GM12878 (cell line): ENCODE results near the gene CXCR6. TPM values are rescaled to one million over a fixed set of nuclear protein-coding genes. Genes with fewer than 3 reads are reported as not detected.

Experiments
- ATAC-seq: fragments of 200-7000 bp; cut with Tn5 transposase; 3 replicates; pipeline ENCODE4 v1.9.1; 2020; ENCODE audit warnings: mild to moderate bottlenecking, moderate library complexity
- BruUV-seq: library from RNA; stranded (reverse); fragments of 400-500 nt; replicated peaks from 2 replicates; lab custom pipeline; 2021; lab: Mats Ljungman, UMichigan
- CTCF ChIA-PET: fragments of 300-600 bp; sonication (Branson Sonifier 250); formaldehyde crosslinking; extraction: SDS; loops from one replicate; lab custom pipeline; 2021; ENCODE audit warnings: inconsistent platforms; lab: Yijun Ruan, JAX
- POLR2A ChIA-PET: fragments of 350-600 bp; formaldehyde crosslinking; extraction: SDS; loops from one replicate; lab custom pipeline; 2021; ENCODE audit warnings: inconsistent platforms; lab: Charles Lee
- RAD21 ChIA-PET: fragments of 300-600 bp; sonication (Branson Sonifier 250); formaldehyde crosslinking; loops from one replicate; lab custom pipeline; 2023; ENCODE audit warnings: antibody characterized with exemption; ENCODE audit not compliant: unreplicated experiment; lab: Charles Lee
- SMC1A ChIA-PET: fragments of 300-600 bp; sonication (Branson Sonifier 250); formaldehyde crosslinking; loops from one replicate; lab custom pipeline; 2023; ENCODE audit not compliant: unreplicated experiment, uncharacterized antibody; lab: Charles Lee
- DNase-seq: peaks from one replicate; pipeline ENCODE4 v3.0.0-alpha.2; 2011; ENCODE audit warnings: low read depth, low spot score
- FAIRE-seq: peaks from 3 replicates; lab custom pipeline; 2011; peaks lifted over from hg19 to GRCh38; lab: Jason Lieb, UNC
- H2AFZ ChIP-seq: 2 replicates; pipeline ENCODE4 v1.6.0; 2011; ENCODE audit warnings: low read depth, low read length, control low read depth; ENCODE audit not compliant: control insufficient read depth
- H3K27ac ChIP-seq: 2 replicates; pipeline ENCODE4 v1.5.1; 2011; ENCODE audit warnings: control low read depth; ENCODE audit not compliant: control insufficient read depth, insufficient read depth
- H3K27me3 ChIP-seq, 2 experiments: replicated peaks in 1 of 2; 2 replicates each; pipeline versions ENCODE4 v1.6.0 to v1.6.1; 2011; ENCODE audit warnings: low read length in 1 of 2; ENCODE audit not compliant: control insufficient read depth in 2 of 2, insufficient read depth in 2 of 2
- H3K36me3 ChIP-seq, 2 experiments: 2 replicates each; pipeline ENCODE4 v1.5.1; 2011; ENCODE audit warnings: low read length in 1 of 2; ENCODE audit not compliant: control insufficient read depth in 2 of 2, insufficient read depth in 2 of 2
- H3K4me1 ChIP-seq: 2 replicates; pipeline ENCODE4 v1.6.1; 2011; ENCODE audit warnings: mild to moderate bottlenecking, low read length, moderate library complexity, mixed read lengths; ENCODE audit not compliant: control insufficient read depth, insufficient read depth
- H3K4me2 ChIP-seq: 2 replicates; pipeline ENCODE4 v1.6.0; 2011; ENCODE audit warnings: control low read depth; ENCODE audit not compliant: control insufficient read depth, insufficient read depth
- H3K4me3 ChIP-seq: fragments of 200-600 bp; sonication (generic); 2 replicates; pipeline ENCODE4 v1.5.1; 2016
- H3K79me2 ChIP-seq: 2 replicates; pipeline ENCODE4 v1.6.0; 2011; ENCODE audit warnings: low read length; ENCODE audit not compliant: control insufficient read depth, insufficient read depth
- H3K9ac ChIP-seq: 2 replicates; pipeline ENCODE4 v1.8.0; 2011; ENCODE audit warnings: low read length, control low read depth, mixed read lengths; ENCODE audit not compliant: control insufficient read depth, insufficient read depth
- H3K9me3 ChIP-seq: replicated peaks from 3 replicates; pipeline ENCODE4 v1.5.1; 2011; ENCODE audit warnings: mild to moderate bottlenecking, low read length; ENCODE audit not compliant: control insufficient read depth, insufficient read depth
- H4K20me1 ChIP-seq: 2 replicates; pipeline ENCODE4 v1.6.0; 2011; ENCODE audit not compliant: control insufficient read depth, insufficient read depth
- CEBPB ChIP-seq, 2 experiments: fragments of 150-350 bp in 1 of 2; IDR thresholded peaks; 2 replicates each; pipeline ENCODE4 v1.6.1; 2012 to 2014; ENCODE audit warnings: low read depth in 2 of 2, low read length in 2 of 2, borderline replicate concordance in 1 of 2, inconsistent platforms in 1 of 2
- RUNX3 ChIP-seq: IDR thresholded peaks from 2 replicates; pipeline ENCODE4 v1.6.1; 2012; ENCODE audit warnings: low read length, inconsistent platforms
- SMC3 ChIP-seq: IDR thresholded peaks from 2 replicates; pipeline ENCODE4 v1.6.1; 2011; ENCODE audit warnings: low read length, improper control_type of control experiment, borderline replicate concordance
- SREBF1 ChIP-seq: IDR thresholded peaks from 2 replicates; pipeline ENCODE4 v1.6.1; 2012; ENCODE audit warnings: mild to moderate bottlenecking, low read length
- STAT1 ChIP-seq: fragments of 450-650 bp; conservative IDR thresholded peaks from 2 replicates; pipeline ENCODE4 v1.6.1; 2014; ENCODE audit warnings: antibody characterized with exemption, mild to moderate bottlenecking
- TCF7 ChIP-seq: IDR thresholded peaks from 2 replicates; pipeline ENCODE4 v1.6.1; 2014; ENCODE audit warnings: antibody characterized with exemption, borderline replicate concordance
- ZNF384 ChIP-seq: IDR thresholded peaks from 2 replicates; pipeline ENCODE4 v1.6.1; 2012; ENCODE audit warnings: low read depth, mild to moderate bottlenecking, low read length, improper control_type of control experiment, borderline replicate concordance
- WGBS: methylation state at CpG from one replicate; pipeline ENCODE4 v1.1.6; 2016; ENCODE audit warnings: low lambda C conversion rate; ENCODE audit not compliant: insufficient replicate concordance, insufficient coverage; ENCODE audit errors: missing lambda C conversion rate; 5-methylcytosine and 5-hydroxymethylcytosine counted together
- in situ Hi-C: fragments of 300-500 bp; cut with MboI; formaldehyde crosslinking; loops from 9 replicates; pipeline ENCODE4 v1.14.3; 2018; ENCODE audit warnings: mixed read lengths
- intact Hi-C: fragments of 100-400 bp; cut with micrococcal nuclease; formaldehyde crosslinking; loops from one replicate; pipeline ENCODE4 v1.14.2; 2022; ENCODE audit not compliant: unreplicated experiment
- polyA plus RNA-seq, 11 experiments: library from polyadenylated mRNA; depleted of rRNA in 4 of 11; unstranded in 6 of 11; stranded (reverse) in 5 of 11; fragments of >200 nt; fragmentation: Nextera tagmentation in 4 of 11; fragmentation: Illumina TruSeq in 1 of 11; extraction: Ambion mirVana in 4 of 11; extraction: Trizol in 1 of 11; gene quantifications; 1 replicate in 1 of 11; 2 replicates in 10 of 11; pipeline versions ENCODE4 v1.2.1 to v1.2.3, GENCODE V29; 2011 to 2016; ENCODE audit warnings: inconsistent platforms in 2 of 11, missing spikeins in 2 of 11, low read depth in 1 of 11
- total RNA-seq, 4 experiments: library from RNA; depleted of rRNA in 3 of 4; stranded (reverse); fragments of >200 nt in 3 of 4; fragmentation: Illumina TruSeq in 1 of 4; extraction: Trizol in 1 of 4; gene quantifications; 2 replicates each; pipeline versions ENCODE4 v1.2.1 to v1.2.3, GENCODE V29; 2013 to 2021
- TF ChIP-seq, protein P1 (sequence below), 3 experiments: IDR thresholded peaks in 2 of 3; conservative IDR thresholded peaks in 1 of 3; 2 replicates each; pipeline ENCODE4 v1.5.1; 2011; ENCODE audit warnings: low read depth in 3 of 3, low read length in 3 of 3, mild to moderate bottlenecking in 3 of 3, control low read depth in 2 of 3, moderate library complexity in 2 of 3, inconsistent platforms in 1 of 3, mixed read lengths in 1 of 3; ENCODE audit not compliant: control insufficient read depth in 2 of 3, insufficient read depth in 1 of 3; ENCODE audit errors: extremely low read depth in 1 of 3
- TF ChIP-seq, protein P2 (sequence below): IDR thresholded peaks from 2 replicates; pipeline ENCODE4 v1.6.1; 2011; ENCODE audit warnings: low read depth, low read length, improper control_type of control experiment, borderline replicate concordance

Gene CXCR6
- total and polyA plus RNA-seq, 10 of the 15 experiments (the other 5 are each of a cell fraction or from before 2014, with no cell fraction given): 0.04 to 0.20 (median 0.12) TPM; not detected in 5

DNA sequence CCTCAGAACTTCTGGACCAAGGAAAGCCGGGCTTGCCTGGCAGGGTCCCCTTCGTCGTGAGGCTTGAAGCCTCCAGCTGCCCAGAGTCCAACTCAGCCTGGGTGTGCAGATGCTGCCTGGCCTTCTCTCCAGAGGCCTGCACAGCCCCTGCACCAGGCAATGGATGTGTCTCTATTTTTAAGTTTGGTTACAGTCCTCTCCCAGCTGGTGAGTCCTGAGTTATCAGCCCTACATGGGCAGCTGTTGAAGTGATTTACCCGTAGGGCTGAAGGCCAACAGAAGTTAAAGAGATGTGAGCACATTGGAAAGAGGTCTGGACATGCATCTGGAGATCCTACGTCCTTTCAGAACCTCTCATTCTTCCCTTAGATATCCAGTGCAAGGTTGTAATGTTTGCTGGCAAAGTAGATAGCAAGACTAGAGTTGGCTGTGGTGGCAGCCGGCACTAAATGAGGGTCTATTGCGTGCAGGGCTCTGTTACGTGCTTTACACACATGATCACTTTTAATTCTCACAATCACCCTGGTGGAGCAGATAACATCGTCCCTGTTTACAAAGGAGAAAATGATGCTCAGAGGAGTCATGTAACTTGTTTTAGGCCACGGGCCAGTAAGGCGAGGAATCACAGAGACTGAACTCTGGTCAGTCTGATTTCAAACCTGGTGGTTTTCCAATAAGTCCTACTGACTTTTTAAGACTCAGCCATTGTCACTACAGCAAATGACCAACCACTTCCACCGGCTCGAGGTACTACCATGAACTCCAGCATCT is 42.5 kb downstream of the CXCR6 start:
- TF ChIP-seq ZNF384 (no peak), SREBF1 (no peak), STAT1 (no peak)
- DNase-seq: no peak
- Histone ChIP-seq H2AFZ (no peak overlapping the region), H3K4me2 (no peak overlapping the region), H3K27me3 (no peaks in the 10 kb centered on the region), H4K20me1 (no peaks in the 10 kb centered on the region; the same call in 1 of the 2 replicates), H3K79me2 (no peaks in the 10 kb centered on the region), H3K36me3 (peaks cover 6 to 15% of the 10 kb centered on the region in 2 experiments; a peak in 3 of 4 replicates), H3K9ac (no peak overlapping the region), H3K9me3 (no peaks in the 10 kb centered on the region), H3K27ac (no peak overlapping the region), H3K4me1 (no peaks in the 10 kb centered on the region), H3K4me3 (no peak overlapping the region)
- ChIA-PET POLR2A (interaction anchor here (2.2 kb wide), 1 partner anchor 13 kb away, joined by 7 read pairs; no protein-coding TSS in a partner anchor), CTCF (interaction anchor here (1.0 to 1.4 kb wide), 2 partner anchors 10 to 47 kb away, joined by 3 to 6 read pairs; partner anchors contain the start of gene FYCO1), RAD21 (interaction anchor here (1.3 kb wide), 1 partner anchor 24 kb away, joined by 3 read pairs; no protein-coding TSS in a partner anchor), SMC1A (interaction anchor here (1.0 to 1.2 kb wide), 2 partner anchors 8 to 24 kb away, joined by 3 read pairs; no protein-coding TSS in a partner anchor)
- FAIRE-seq: no peak
- no peak for ATAC-seq
- WGBS: 90% methylated on average over 13 of the region's 13 CpGs
- in situ Hi-C loops: no loop called here
- intact Hi-C loops: no loop called here
- no TSS peak for BruUV-seq

DNA sequence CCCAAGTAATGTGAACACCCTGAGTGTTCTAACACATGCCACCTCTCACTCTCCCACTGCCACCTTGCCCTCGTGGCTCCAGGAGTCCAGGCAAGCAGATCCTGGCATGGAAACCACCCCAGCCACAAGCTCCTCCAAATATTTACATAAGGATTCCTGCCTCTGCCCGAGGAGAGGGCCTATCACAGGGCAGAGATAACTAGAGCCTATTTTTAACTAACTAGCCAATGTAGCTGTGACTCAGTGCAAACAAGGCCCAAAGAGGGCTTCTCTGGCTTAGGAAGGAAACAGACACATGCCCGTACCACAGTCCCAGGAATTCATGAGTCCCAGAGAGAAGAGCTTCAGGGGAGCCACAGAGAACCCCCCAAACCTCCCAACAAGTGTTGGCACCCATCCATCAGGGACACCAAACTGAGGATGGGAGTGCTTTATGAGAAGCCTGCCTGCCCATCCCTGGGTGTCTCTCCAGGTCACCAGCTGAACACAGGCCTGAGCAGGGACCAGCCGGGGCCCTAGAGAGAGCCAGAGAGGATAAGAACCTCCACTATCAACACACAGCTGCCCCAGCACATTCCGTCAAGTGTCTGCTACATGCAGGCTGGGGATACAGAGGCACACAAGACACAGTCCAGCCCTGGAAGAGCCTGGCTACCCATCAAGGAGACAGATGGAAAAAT is 43.2 kb downstream of the CXCR6 start:
- Histone ChIP-seq H3K4me2 (no peak overlapping the region), H3K27ac (no peak overlapping the region), H3K36me3 (peaks cover 6 to 15% of the 10 kb centered on the region in 2 experiments; a peak in 3 of 4 replicates), H3K9ac (no peak overlapping the region), H3K4me1 (no peaks in the 10 kb centered on the region), H3K79me2 (no peaks in the 10 kb centered on the region), H2AFZ (no peak overlapping the region), H3K27me3 (no peaks in the 10 kb centered on the region), H3K4me3 (no peak overlapping the region), H3K9me3 (no peaks in the 10 kb centered on the region), H4K20me1 (no peaks in the 10 kb centered on the region; the same call in 1 of the 2 replicates)
- RAD21 ChIA-PET: interaction anchor here (1.3 kb wide), 1 partner anchor 25 kb away, joined by 3 read pairs; no protein-coding TSS in a partner anchor
- SMC1A ChIA-PET: interaction anchor here (0.8 kb wide), 1 partner anchor 91 kb away, joined by 3 read pairs; no protein-coding TSS in a partner anchor
- intact Hi-C loops: no loop called here
- in situ Hi-C loops: no loop called here
- CTCF ChIA-PET: interaction anchor here (1.0 to 1.4 kb wide), 2 partner anchors 9 to 48 kb away, joined by 3 to 6 read pairs; partner anchors contain the start of gene FYCO1
- POLR2A ChIA-PET: interaction anchor here (0.8 kb wide), 1 partner anchor 92 kb away, joined by 3 read pairs; no protein-coding TSS in a partner anchor
- BruUV-seq: no TSS peak
- ATAC-seq (no peak), FAIRE-seq (no peak), DNase-seq (no peak)
- TF ChIP-seq, protein P1, sequence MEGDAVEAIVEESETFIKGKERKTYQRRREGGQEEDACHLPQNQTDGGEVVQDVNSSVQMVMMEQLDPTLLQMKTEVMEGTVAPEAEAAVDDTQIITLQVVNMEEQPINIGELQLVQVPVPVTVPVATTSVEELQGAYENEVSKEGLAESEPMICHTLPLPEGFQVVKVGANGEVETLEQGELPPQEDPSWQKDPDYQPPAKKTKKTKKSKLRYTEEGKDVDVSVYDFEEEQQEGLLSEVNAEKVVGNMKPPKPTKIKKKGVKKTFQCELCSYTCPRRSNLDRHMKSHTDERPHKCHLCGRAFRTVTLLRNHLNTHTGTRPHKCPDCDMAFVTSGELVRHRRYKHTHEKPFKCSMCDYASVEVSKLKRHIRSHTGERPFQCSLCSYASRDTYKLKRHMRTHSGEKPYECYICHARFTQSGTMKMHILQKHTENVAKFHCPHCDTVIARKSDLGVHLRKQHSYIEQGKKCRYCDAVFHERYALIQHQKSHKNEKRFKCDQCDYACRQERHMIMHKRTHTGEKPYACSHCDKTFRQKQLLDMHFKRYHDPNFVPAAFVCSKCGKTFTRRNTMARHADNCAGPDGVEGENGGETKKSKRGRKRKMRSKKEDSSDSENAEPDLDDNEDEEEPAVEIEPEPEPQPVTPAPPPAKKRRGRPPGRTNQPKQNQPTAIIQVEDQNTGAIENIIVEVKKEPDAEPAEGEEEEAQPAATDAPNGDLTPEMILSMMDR (IDR thresholded peaks at IDR 0.05 in 2 of 3, conservative IDR thresholded peaks at IDR 0.05 in 1 of 3; ENCODE audit: control insufficient read depth in 2 of 3, extremely low read depth in 1 of 3, insufficient read depth in 1 of 3, low read depth in 3 of 3, low read length in 3 of 3): no peak
- TF ChIP-seq TCF7: no peak
- TF ChIP-seq SMC3: no peak
- no peak for TF ChIP-seq RUNX3
- no peak for TF ChIP-seq CEBPB (IDR thresholded peaks at IDR 0.05; ENCODE audit: borderline replicate concordance in 1 of 2, low read depth in 2 of 2, low read length in 2 of 2)
- TF ChIP-seq, protein P2, sequence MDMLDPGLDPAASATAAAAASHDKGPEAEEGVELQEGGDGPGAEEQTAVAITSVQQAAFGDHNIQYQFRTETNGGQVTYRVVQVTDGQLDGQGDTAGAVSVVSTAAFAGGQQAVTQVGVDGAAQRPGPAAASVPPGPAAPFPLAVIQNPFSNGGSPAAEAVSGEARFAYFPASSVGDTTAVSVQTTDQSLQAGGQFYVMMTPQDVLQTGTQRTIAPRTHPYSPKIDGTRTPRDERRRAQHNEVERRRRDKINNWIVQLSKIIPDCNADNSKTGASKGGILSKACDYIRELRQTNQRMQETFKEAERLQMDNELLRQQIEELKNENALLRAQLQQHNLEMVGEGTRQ: no peak
- WGBS: 74% methylated on average over 5 of the region's 5 CpGs
